RWPE1 (cell line): Measurements from ENCODE around the gene RETREG1.

Source experiments
- CTCF ChIA-PET: fragments of 350-600 bp; sonication (Branson Sonifier 250); formaldehyde crosslinking; extraction: SDS; loops from one replicate; lab custom pipeline; 2021; lab: Yijun Ruan, JAX
- POLR2A ChIA-PET: fragments of 400-600 bp; formaldehyde crosslinking; extraction: SDS; loops from one replicate; lab custom pipeline; 2020; ENCODE audit warnings: antibody characterized with exemption; ENCODE audit not compliant: low non-redundant PET; lab: Yijun Ruan, JAX
- DNase-seq: peaks from one replicate; pipeline ENCODE4 v3.0.0; 2012; ENCODE audit warnings: low spot score
- H3K27ac ChIP-seq: fragments of 450-650 bp; 2 replicates; pipeline ENCODE4 v1.5.1; 2017
- CTCF ChIP-seq: fragments of 450-650 bp; conservative IDR thresholded peaks from 2 replicates; pipeline ENCODE4 v1.5.1; 2017; ENCODE audit warnings: low read depth, mild to moderate bottlenecking

The RETREG1 gene

DNA sequence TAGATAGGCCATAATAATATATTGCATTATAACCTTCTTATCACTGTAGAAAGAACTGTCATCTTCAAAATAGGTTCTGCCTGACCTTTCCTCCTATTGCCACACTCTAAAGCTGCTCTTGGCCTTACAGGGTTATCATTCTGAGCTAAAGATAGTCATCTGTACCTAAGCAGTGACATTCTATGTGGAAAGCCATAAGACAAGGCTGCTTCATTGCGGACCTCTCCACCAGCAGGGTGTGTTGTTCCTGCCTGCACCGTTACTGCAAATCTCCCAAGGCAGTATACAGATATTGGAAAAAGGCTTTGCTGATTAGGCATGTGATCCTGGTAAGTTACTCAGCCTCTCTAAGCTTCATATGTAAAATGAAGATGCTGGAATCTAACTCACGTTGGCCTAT is 159.3 kb downstream of the RETREG1 start:
- no peak overlapping the region for H3K27ac ChIP-seq
- CTCF ChIA-PET, result interaction anchor here (0.8 kb wide), 1 partner anchor 296 kb away, joined by 4 read pairs; no protein-coding TSS in a partner anchor
- DNase-seq, result no peak
- POLR2A ChIA-PET, result no interaction called here
- no peak for TF ChIP-seq CTCF

GRCh38 chr5:16456103-16456832 is 160.5 kb downstream of the RETREG1 start:
- ChIA-PET CTCF (interaction anchor here (0.5 to 1.9 kb wide), 8 partner anchors 9 to 1849 kb away, joined by 3 to 11 read pairs (median 4); no protein-coding TSS in a partner anchor), POLR2A (no interaction called here)
- peak; percentile 38 for DNase-seq
- no peak overlapping the region for H3K27ac ChIP-seq
- TF ChIP-seq CTCF, result peak; percentile 86

DNA sequence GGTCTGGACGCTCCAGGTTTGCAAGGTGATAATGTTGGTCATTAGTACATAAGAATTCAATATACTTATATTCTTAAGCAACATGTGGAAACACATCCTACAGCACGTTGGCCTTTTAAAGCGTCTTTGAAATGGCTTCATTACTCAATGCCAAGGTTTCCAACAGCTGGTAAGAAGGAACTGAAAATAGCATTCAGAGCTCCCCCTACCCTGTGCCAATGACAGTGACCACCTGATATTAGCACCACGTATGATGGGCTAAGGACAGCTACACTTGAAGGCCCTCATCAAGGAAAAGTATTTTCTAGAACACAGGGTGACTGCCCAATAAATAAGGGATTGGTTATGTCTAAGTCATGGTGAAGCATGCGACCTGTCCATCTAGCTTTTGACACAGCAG is 161.1 kb downstream of the RETREG1 start:
- ChIA-PET POLR2A (no interaction called here), CTCF (interaction anchor here (0.5 to 1.9 kb wide), 8 partner anchors 9 to 1850 kb away, joined by 3 to 11 read pairs (median 4); no protein-coding TSS in a partner anchor)
- no peak for DNase-seq
- H3K27ac ChIP-seq, result no peak overlapping the region
- TF ChIP-seq CTCF, result no peak

GRCh38 chr5:16454686-16455085 is 162.1 kb downstream of the RETREG1 start:
- H3K27ac ChIP-seq, result no peak overlapping the region
- ChIA-PET POLR2A (no interaction called here), CTCF (interaction anchor here (0.6 to 1.9 kb wide), 3 partner anchors 108 to 294 kb away, joined by 3 to 10 read pairs (median 4); no protein-coding TSS in a partner anchor)
- TF ChIP-seq CTCF, result no peak
- DNase-seq, result no peak

DNA sequence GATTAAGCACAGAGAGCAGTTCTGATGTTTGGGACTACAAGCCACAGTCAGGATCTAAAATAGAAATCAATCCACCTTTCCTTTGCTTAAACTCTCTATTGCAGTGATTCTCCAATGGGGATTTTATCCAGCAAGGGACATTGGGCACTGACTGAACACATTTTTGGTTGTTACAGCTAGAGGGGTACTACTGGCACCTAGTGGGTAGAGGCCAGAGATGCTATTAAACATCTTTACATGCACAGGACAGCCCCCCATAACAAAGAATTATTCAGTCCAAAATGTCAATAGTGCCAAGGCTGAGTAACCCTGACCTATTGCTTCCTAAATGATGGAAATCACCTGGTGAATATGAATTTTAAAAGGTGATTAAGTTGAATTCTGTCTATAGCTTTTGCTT is 163.2 kb downstream of the RETREG1 start:
- no peak for DNase-seq
- ChIA-PET POLR2A (no interaction called here), CTCF (no interaction called here)
- H3K27ac ChIP-seq, result no peak overlapping the region
- TF ChIP-seq CTCF, result no peak

- ChIA-PET POLR2A (no interaction called here), CTCF (interaction anchor here (0.6 kb wide), 1 partner anchor 12 kb away, joined by 3 read pairs; no protein-coding TSS in a partner anchor)
- DNase-seq, result no peak
- TF ChIP-seq CTCF, result no peak
- no peak overlapping the region for H3K27ac ChIP-seq
Observed at GRCh38 chr5:16450163-16450562, 166.6 kb downstream of the RETREG1 start.
